Mesenchymal stem cell (in vitro differentiated cells and primary cell): ENCODE measurements around the gene SHISA5.

Source experiments
- DNase-seq: peaks from one replicate; pipeline ENCODE4 v3.0.0-alpha.2; 2013
- H2AFZ ChIP-seq: one replicate; pipeline ENCODE4 v1.6.1; 2013; ENCODE audit warnings: low read depth, mild to moderate bottlenecking, control low read depth, inconsistent platforms, low read length, moderate library complexity
- H2AK5ac ChIP-seq: 2 replicates; pipeline ENCODE4 v1.6.1; 2013; ENCODE audit warnings: low read length, moderate library complexity, mild to moderate bottlenecking, inconsistent platforms; ENCODE audit not compliant: severe bottlenecking
- H2BK120ac ChIP-seq: one replicate; pipeline ENCODE4 v1.6.1; 2013; ENCODE audit warnings: low read depth, mild to moderate bottlenecking, inconsistent platforms, low read length, moderate library complexity
- H2BK12ac ChIP-seq, 2 experiments: one replicate each; pipeline ENCODE4 v1.6.1; 2013; ENCODE audit warnings: inconsistent platforms in 2 of 2, low read length in 2 of 2, mild to moderate bottlenecking in 2 of 2, moderate library complexity in 2 of 2, control low read depth in 1 of 2
- H2BK15ac ChIP-seq: one replicate; pipeline ENCODE4 v1.6.1; 2013; ENCODE audit warnings: mild to moderate bottlenecking, low read depth, inconsistent platforms; ENCODE audit not compliant: poor library complexity, severe bottlenecking
- H2BK5ac ChIP-seq: 2 replicates; pipeline ENCODE4 v1.6.1; 2013; ENCODE audit warnings: low read depth, mild to moderate bottlenecking, low read length, control low read depth, inconsistent platforms; ENCODE audit not compliant: poor library complexity, severe bottlenecking
- H3K14ac ChIP-seq, 2 experiments: one replicate each; pipeline ENCODE4 v1.6.1; 2013; ENCODE audit warnings: inconsistent platforms in 2 of 2, low read length in 2 of 2, control low read depth in 1 of 2, mild to moderate bottlenecking in 1 of 2, moderate library complexity in 1 of 2
- H3K18ac ChIP-seq, 2 experiments: one replicate each; pipeline ENCODE4 v1.6.1; 2013; ENCODE audit warnings: inconsistent platforms in 2 of 2, low read length in 2 of 2, control low read depth in 1 of 2, low read depth in 1 of 2, mild to moderate bottlenecking in 1 of 2
- H3K23ac ChIP-seq, 2 experiments: one replicate each; pipeline ENCODE4 v1.6.1; 2013; ENCODE audit warnings: inconsistent platforms in 2 of 2, low read length in 2 of 2, mild to moderate bottlenecking in 2 of 2, moderate library complexity in 2 of 2, control low read depth in 1 of 2
- H3K27ac ChIP-seq: 2 replicates; pipeline ENCODE4 v1.5.1; 2013; ENCODE audit warnings: mild to moderate bottlenecking, moderate library complexity, low read length, control low read depth, inconsistent platforms; ENCODE audit not compliant: poor library complexity, severe bottlenecking
- H3K27me3 ChIP-seq, 2 experiments: 2 replicates each; pipeline versions ENCODE4 v1.6.1 to v1.7.0; 2013; ENCODE audit warnings: low read length in 2 of 2, mild to moderate bottlenecking in 2 of 2, moderate library complexity in 2 of 2, control low read depth in 1 of 2, inconsistent platforms in 1 of 2; ENCODE audit not compliant: control insufficient read depth in 1 of 2, insufficient read depth in 1 of 2
- H3K36me3 ChIP-seq, 2 experiments: 2 replicates each; pipeline versions ENCODE4 v1.6.1 to v1.7.0; 2013; ENCODE audit warnings: low read length in 2 of 2, control low read depth in 1 of 2, inconsistent platforms in 1 of 2, low read depth in 1 of 2, mild to moderate bottlenecking in 1 of 2; ENCODE audit not compliant: insufficient read depth in 2 of 2, control insufficient read depth in 1 of 2
- H3K4ac ChIP-seq, 2 experiments: one replicate each; pipeline ENCODE4 v1.6.1; 2013; ENCODE audit warnings: inconsistent platforms in 2 of 2, low read length in 2 of 2, mild to moderate bottlenecking in 2 of 2, moderate library complexity in 2 of 2, control low read depth in 1 of 2, low read depth in 1 of 2
- H3K4me1 ChIP-seq: 2 replicates; pipeline ENCODE4 v1.6.1; 2013; ENCODE audit warnings: low read depth, low read length, control low read depth; ENCODE audit not compliant: control insufficient read depth, insufficient read depth
- H3K4me2 ChIP-seq: 2 replicates; pipeline ENCODE4 v1.6.1; 2013; ENCODE audit warnings: low read length, mild to moderate bottlenecking, inconsistent platforms; ENCODE audit not compliant: poor library complexity, severe bottlenecking
- H3K4me3 ChIP-seq, 2 experiments: 2 replicates each; pipeline versions ENCODE4 v1.5.1 to v1.7.0; 2013; ENCODE audit warnings: low read length in 2 of 2, mild to moderate bottlenecking in 2 of 2, control low read depth in 1 of 2, low read depth in 1 of 2; ENCODE audit not compliant: insufficient read depth in 1 of 2
- H3K79me1 ChIP-seq: replicated peaks from 2 replicates; pipeline ENCODE4 v1.6.1; 2013; ENCODE audit warnings: mild to moderate bottlenecking, control low read depth, low read length, inconsistent platforms; ENCODE audit not compliant: poor library complexity, severe bottlenecking
- H3K9ac ChIP-seq: 2 replicates; pipeline ENCODE4 v1.7.0; 2013; ENCODE audit warnings: mild to moderate bottlenecking, low read length, moderate library complexity
- H3K9me3 ChIP-seq: 2 replicates; pipeline ENCODE4 v1.7.0; 2013; ENCODE audit warnings: mild to moderate bottlenecking, low read length; ENCODE audit not compliant: control insufficient read depth
- H4K8ac ChIP-seq: one replicate; pipeline ENCODE4 v1.6.1; 2013; ENCODE audit warnings: inconsistent platforms, mild to moderate bottlenecking, low read length, moderate library complexity
- H4K91ac ChIP-seq: one replicate; pipeline ENCODE4 v1.6.1; 2013; ENCODE audit warnings: mild to moderate bottlenecking, low read length, inconsistent platforms
- WGBS: methylation state at CpG from one replicate; pipeline ENCODE4 v1.1.7; 2013; ENCODE audit warnings: mixed read lengths; 5-methylcytosine and 5-hydroxymethylcytosine counted together

SHISA5 gene

GRCh38 chr3:48429960-48430707 is 73.8 kb downstream of the SHISA5 start, which contains the start of gene PLXNB1:
TSS of gene PLXNB1 (minus strand) at chr3:48430086. CDS start at chr3:48424611, 5,475 bp downstream.
- Histone ChIP-seq H2BK120ac (peak within 1 kb of the TSS; percentile 71), H4K8ac (peak within 1 kb of the TSS; percentile 83), H3K4me3 (peak within 1 kb of the TSS; percentile 72 to 79), H3K9ac (peak within 1 kb of the TSS; percentile 80), H3K4me2 (peak within 1 kb of the TSS; percentile 86), H3K4ac (peak within 1 kb of the TSS; percentile 42 to 47), H2BK15ac (peak within 1 kb of the TSS; percentile 84), H3K27ac (no peak within 1 kb of the TSS), H3K14ac (no peak within 1 kb of the TSS), H3K4me1 (peaks cover 61% of the 10 kb centered on the region), H3K9me3 (no peaks in the 10 kb centered on the region), H2AK5ac (peak within 1 kb of the TSS; percentile 19), H4K91ac (peak within 1 kb of the TSS; percentile 84), H2AFZ (peak within 1 kb of the TSS; percentile 36), H3K36me3 (peaks cover 24 to 29% of the 10 kb centered on the region in 2 experiments), H3K18ac (peak within 1 kb of the TSS; percentile 56 to 84), H2BK12ac (peak within 1 kb of the TSS in 1 of 2 experiments; percentile 15), H2BK5ac (no peak within 1 kb of the TSS), H3K79me1 (peaks cover 30% of the 10 kb centered on the region), H3K23ac (peak within 1 kb of the TSS in 1 of 2 experiments; percentile 61), H3K27me3 (no peaks in the 10 kb centered on the region)
- peak; percentile 61 for DNase-seq
- 27% methylated on average over 15 of the region's 15 CpGs for WGBS

GRCh38 chr3:48429317-48429959 is 74.5 kb downstream of the SHISA5 start:
- peak; percentile 37 for DNase-seq
- Histone ChIP-seq H2AFZ (peak overlapping the region; percentile 36), H2BK12ac (no peak overlapping the region), H2AK5ac (no peak overlapping the region), H3K79me1 (peaks cover 32% of the 10 kb centered on the region), H3K4me3 (peak overlapping the region; percentile 72 to 79), H3K9me3 (no peaks in the 10 kb centered on the region), H3K4me2 (peak overlapping the region; percentile 86), H3K27me3 (no peaks in the 10 kb centered on the region), H3K23ac (no peak overlapping the region), H4K91ac (peak overlapping the region; percentile 84), H2BK15ac (peak overlapping the region; percentile 84), H2BK5ac (no peak overlapping the region), H3K4ac (peak overlapping the region; percentile 42 to 47), H3K14ac (no peak overlapping the region), H3K36me3 (peaks cover 23 to 33% of the 10 kb centered on the region in 2 experiments), H4K8ac (peak overlapping the region; percentile 83), H3K27ac (no peak overlapping the region), H3K18ac (peak overlapping the region; percentile 56 to 84), H2BK120ac (peak overlapping the region; percentile 71), H3K9ac (peak overlapping the region; percentile 80), H3K4me1 (peaks cover 64% of the 10 kb centered on the region)
- WGBS, result under 1% methylated on average over 61 of the region's 86 CpGs

GRCh38 chr3:48428572-48429316 is 75.2 kb downstream of the SHISA5 start:
- 2% methylated on average over 46 of the region's 60 CpGs for WGBS
- Histone ChIP-seq H2BK5ac (no peak overlapping the region), H3K9ac (peak overlapping the region; percentile 80)

More at GRCh38 chr3:48428572-48429316, 75.2 kb downstream of the SHISA5 start:
- Histone ChIP-seq H4K91ac (peak overlapping the region; percentile 52), H3K27ac (peak overlapping the region; percentile 39), H2AFZ (peak overlapping the region; percentile 21), H3K18ac (peak overlapping the region; percentile 56 to 84), H3K4ac (peak overlapping the region; percentile 21 to 42), H3K4me3 (peak overlapping the region; percentile 72 to 79), H3K27me3 (no peaks in the 10 kb centered on the region), H2BK15ac (no peak overlapping the region), H3K23ac (no peak overlapping the region), H3K4me1 (peaks cover 67% of the 10 kb centered on the region), H2BK120ac (peak overlapping the region; percentile 71), H4K8ac (peak overlapping the region; percentile 81), H2BK12ac (no peak overlapping the region), H3K36me3 (peaks cover 20 to 40% of the 10 kb centered on the region in 2 experiments), H3K9me3 (no peaks in the 10 kb centered on the region), H3K79me1 (peaks cover 38% of the 10 kb centered on the region), H3K4me2 (peak overlapping the region; percentile 86), H3K14ac (no peak overlapping the region), H2AK5ac (no peak overlapping the region)
- DNase-seq, result peak; percentile 51
